A673 (cell line): ENCODE data around the gene BDNF.

Source experiments
- CTCF ChIP-seq: fragments of 300-800, 200-600 bp; sonication (generic); conservative IDR thresholded peaks from 2 replicates; pipeline ENCODE4 v1.5.1; 2017; ENCODE audit warnings: low read depth, mild to moderate bottlenecking, antibody characterized with exemption, low read length, moderate library complexity, mixed read lengths
- EZH2 ChIP-seq: fragments of 200-600 bp; sonication (generic); IDR thresholded peaks from 2 replicates; pipeline ENCODE4 v1.6.1; 2017; ENCODE audit warnings: borderline replicate concordance, low read depth, mild to moderate bottlenecking, mixed read lengths, antibody characterized with exemption, low read length; ENCODE audit not compliant: poor library complexity, severe bottlenecking

- TF ChIP-seq CTCF = no peak
- TF ChIP-seq EZH2 = no peak
These were observed 78.7 kb downstream of the BDNF start for GRCh38 chr11:27621405-27622161.
